Stimulated activated CD4-positive, alpha-beta T cell treated with anti-CD3 and anti-CD28 coated beads, Interleukin-12 subunit alpha, Interleukin-12 subunit beta, amount 100 ng/mL, for 24 hours (primary cell): Measurements from ENCODE around the gene ABR.
"Not testable (repeated sequence)": the region's sequence is repeated elsewhere in the genome, so short reads cannot be mapped to it uniquely, and the experiment has no call there.

ENCODE experiments used
- DNase-seq, 2 experiments: peaks; one replicate each; pipeline ENCODE4 v3.0.0-alpha.2; 2020; ENCODE audit warnings: low read depth in 2 of 2

Gene ABR

DNA sequence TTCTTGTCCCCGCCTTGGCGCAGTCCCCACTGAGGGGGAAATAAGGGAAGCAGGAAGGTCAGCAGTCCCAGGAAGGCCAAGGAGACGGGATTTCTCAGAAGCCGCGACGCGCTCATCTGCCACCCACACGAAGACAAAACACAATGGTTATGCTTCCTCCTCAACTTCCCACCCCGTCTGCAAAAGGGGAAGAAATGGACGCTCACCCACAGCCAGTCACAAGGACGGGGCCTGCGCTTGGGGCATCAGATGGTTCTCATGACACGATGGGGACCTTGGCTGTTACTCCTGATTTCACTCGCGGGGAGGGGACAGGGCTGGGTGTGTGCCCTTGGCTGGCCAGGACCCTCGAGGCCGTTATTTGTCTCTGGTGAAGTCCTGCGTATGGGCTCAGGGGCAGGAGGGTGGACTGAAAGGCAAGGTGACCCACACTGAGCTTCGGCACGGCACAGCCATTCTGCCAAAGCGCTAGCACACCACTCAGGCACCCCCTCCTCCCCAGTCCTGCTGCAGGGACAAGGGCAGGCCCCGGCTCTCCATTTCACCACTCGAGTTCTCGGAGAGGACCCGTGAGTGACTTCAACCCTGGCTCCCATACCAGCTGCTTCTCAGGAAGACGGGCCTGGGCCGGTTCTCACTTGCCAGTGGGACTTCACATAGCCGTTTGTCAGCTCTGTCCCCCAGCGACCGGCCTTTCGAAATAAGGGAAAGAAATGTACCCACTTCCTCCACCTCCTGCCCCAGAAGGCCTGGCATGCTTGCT lies 84.5 kb downstream of the ABR start:
- DNase-seq = no peak

DNA sequence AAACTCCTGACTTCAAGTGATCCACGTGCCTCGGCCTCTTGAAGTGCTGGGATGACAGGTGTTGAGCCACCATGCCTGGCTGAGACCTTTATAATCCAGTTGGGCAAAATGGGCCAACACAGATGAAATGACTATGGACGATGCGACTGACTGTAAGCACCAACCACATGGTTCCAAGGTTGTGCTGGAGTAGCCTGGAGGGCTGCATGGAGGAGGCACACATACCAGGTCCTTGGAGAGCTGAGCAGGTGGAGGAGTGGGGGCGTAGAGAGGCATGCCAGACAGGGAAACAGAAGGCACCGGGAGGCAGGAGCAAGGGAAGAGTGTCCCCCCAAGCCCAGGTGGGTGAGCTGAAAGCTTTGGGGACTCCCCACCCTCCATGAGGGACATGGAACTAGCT lies 85.2 kb downstream of the ABR start:
- DNase-seq = no peak

DNA sequence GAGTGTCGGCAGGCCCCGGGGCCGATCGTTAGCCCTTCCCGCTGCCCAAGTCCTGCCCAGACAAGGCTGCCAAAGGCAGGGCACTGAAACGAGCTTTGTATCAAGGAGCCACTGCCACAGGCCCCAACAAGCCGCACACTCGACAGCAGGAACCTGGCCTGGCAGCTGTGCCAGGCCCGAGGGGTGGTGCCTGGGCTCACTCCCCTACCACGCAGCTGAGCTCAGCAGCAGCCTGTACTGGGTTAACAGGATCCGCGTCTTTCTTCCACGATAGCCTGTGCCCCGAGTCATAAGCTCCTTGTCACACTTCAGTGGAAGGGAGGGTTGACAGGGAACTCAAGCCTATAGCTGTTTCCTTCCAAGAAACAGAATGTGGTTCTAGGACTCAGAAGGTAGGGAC lies 87.9 kb downstream of the ABR start:
- DNase-seq = no peak

DNA sequence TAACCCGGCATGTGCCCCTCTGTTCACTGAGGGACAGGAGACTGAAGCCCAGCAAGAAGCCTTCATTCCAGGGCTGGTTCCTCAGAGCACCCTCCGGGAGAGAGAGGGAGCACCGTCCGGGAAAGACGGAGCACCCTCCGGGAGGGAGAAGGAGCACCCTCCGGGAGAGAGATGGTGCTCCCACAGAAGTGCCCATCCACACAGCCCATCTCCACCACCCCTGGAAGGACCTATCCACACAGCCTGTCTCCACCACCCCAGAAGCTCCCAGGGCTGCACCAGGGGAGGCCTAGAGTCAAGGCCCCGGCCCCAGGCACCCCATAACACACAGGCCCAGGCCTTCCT lies 88.6 kb downstream of the ABR start:
- DNase-seq = no peak

DNA sequence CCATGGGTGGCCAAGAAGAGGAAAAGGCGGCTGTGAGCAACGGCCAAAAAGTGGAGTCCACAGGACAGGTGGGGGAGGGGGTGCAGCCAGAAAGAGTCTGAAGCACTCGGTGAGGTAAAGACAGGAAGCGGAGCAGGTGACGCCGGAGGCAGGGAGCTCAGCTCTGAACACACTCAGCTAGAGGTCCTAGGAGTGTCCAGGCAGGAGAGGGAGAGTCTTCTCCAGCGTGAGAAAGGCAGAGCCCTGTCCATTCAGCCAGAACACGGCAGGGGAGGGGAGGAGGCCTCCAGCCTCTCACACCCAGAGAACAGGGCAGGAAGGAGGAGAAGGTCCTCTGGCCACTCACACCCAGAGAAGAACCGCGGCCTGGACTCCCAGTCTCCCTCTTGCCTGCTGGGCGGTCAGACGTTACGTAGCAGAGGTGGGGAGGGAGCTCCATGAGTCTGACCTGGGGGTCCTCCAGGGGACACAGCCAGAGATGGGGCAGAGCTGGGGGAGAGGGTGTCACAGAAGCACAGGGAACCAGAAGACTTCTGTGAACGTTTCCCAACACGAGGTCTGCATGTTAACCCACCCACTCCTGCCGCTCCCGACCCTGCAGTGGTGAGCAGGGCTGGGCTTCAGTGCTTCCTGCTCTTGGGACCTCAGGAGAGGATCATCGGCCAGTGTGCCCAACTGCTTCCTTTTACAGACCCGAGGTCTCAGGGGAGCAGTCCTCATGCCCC lies 89.2 kb downstream of the ABR start:
- DNase-seq = no peak

DNA sequence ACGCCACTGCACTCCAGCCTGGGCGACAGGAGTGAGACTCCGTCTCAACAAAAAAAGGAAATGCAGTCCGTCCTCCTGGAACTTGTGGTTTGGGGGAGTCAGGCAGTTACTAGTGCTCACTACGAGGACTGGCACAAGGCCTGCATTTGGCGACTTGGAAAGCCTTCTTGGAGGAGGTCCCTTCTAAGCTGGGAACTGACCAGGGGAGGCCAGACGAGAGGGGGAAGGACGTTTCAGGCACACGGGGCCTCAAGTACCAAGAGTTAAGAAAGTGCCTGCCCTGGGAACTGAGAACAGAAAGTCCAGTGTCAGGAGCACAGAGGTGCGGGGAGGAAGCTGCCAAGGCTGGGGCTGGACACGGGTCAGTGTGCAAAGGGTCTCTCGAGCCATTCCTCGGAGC lies 89.9 kb downstream of the ABR start:
- no peak for DNase-seq

DNA sequence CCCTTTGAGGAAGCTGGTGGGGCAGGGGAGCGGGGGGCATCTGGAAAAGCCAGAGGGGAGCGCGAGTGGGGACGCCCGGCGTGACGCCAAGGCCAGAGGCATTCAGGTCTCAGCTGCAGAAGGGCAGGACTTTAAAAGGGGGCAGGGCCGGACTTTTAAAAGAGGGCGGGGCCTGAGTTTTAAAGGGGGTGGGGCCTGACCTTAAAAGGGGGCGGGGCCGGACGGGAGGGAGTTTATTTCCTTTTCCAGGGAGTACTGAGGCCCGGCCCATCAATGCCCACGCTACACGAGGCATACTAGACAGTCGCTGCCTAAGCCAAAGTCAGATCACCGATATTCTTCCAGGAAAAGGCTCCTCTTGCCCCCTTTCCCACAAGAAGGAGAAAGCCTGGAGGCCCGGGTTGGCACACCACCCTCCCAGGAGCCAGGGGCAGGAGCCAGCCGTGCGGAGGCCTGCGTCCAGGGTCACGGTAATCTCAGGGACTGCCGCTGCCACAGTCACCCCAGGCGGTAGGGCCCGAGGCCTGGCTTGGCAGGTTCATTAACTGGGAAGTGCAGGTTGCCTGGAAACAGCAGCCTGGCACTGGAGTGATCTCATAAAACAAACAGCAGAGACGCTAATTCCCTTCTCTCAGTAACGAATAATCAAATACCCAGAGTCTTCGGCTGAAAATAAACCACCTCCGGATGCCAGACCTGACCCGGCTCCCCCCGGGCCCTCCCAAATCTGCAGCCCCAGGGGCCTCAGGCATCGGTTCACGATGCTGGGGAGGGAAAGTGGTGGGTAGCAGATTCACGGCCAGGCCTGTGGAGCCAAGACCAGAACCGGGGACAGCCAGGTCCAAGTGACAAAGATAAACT lies 92.2 kb downstream of the ABR start:
- no peak for DNase-seq

DNA sequence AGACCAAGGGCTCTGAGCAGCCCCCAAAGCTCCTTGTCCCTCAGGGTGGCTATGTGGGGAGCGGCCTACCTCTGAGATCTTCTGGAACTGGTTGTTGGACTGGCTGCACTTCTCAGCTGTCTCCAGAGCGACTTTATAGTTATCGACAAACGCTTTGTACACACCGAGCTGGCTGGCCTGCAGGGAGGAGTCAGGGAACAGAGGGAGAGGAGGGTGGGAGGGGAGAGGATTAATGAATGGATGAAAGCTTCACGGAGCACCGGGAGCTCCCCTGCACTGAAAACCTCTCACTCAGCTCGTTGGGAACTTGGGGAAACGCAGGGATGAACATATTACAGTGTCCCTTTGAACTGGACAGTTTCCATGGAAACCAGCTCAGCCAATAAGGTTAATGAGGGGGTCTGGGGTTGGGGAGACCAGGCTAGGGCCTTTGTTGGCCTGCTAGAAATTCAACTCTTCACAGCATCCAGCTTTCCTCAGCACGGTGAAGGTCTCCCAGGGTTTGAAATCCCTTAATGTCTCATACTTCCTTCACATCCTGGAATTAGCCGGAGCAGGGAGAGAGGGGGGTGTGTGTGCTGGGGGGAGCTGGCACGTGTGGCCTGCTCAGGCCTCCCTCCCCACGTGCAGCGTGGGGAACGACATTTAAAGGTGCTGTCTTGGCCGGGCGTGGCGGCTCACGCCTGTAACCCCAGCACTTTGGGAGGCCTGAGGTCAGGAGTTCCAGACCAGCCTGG lies 96.2 kb downstream of the ABR start:
- DNase-seq = no peak

DNA sequence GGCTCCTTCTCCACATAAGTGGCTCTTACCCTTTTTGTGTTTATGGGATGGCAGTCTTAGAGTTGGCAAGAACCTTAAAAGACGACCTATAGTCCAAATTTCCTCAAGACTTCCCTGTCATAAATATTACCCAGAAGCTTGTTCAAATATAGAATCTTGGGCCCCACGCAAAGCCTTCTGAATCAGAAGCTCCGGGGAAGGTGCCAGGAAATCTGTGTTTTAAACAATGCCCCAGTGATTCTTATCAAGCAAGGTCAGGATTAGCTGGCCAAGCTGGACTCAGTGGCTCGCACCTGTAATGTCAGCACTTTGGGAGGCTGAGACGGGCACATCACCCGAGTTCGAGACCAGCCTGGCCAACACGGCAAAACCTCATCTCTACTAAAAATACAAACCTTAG lies 97.2 kb downstream of the ABR start:
- no peak for DNase-seq

DNA sequence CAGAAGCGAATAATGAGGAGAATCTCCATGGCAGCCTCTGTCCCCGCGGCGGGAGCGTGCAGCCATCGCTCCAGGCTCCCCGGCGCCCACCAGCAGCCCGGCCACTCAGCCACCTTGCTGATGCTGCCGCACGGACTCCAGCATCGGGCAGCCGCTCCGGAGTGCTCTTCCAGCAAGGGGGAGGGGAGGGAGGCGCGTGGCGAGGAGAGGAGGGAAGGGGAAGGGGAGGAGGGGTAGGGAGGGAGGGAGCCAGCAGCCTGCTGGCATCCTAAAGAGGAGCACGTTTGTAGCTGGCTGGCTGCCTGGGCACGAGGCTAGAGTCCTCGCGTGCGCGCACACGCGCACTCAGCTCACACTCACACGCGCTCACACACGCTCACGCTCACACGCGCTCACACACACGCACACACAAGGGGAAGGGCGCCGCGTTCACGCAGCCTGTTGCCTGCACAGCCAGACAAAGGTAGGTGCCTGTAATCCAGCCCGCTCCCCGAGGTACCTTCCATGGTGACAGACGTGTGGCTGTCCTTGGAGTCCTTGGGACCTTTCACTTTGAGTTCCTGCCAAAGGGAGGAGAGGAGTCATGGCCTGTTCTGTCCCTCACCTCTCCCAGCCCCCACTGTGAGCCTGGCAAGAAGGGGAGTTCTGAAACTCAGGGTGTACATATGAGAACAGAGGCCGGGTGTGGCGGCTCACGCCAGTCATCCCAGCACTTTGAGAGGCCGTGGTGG lies 100.8 kb downstream of the ABR start:
- DNase-seq = no peak

DNA sequence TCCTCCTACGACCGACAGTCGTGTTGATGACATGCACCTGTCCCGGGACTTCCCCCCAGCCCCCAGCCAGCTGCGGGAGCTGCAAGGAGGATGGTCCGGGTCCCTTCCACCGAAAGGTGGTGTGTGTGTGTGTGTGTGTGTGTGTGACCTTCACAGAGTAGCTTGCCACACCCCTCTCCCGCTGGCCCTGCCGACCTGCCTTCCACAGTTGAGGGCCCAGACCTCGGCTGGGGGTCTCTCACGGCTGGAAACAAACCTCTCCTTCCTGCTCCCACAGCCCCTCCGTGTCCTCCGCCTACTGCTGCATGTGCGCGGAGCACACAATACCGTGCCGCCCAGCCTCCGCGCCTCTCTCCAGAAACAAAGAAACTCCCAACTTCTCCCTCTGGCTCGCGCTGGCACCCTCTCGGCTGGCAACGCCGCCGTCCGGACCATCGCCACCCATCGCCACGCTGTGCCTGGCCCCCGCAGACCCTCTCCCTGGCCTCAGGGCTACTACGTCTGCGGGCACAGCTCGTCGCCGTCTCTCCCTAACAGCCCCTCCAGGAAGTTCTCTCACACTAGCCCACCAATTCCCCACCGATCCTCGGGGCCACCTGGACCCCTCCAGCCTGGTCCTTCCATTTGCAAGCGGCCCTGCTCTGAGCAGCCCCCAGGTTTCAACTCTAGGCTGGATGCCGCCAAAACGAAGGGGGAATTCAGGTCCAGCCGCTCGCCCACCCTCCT lies 101.6 kb downstream of the ABR start:
- DNase-seq = no peak

DNA sequence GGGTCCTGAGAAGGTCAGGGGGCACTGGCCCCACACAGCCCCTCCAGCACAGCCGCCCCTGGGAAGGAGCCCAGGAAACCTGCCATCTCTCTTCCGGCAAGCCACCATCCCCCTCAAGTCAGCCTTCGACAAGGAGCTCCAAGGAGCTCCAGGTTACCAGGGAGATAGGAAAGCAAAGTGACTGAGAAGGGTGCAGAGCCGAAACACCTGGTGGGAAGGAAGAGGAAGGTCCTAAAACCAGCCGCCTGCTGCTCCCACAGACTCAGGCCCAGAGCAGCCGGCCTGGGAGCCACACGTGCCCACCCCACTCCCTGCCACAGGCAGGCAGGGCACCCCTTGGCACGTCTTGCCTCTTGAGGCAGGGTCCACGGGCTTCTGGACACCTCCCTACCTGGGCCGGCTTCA lies 102.2 kb downstream of the ABR start:
- DNase-seq = no peak

DNA sequence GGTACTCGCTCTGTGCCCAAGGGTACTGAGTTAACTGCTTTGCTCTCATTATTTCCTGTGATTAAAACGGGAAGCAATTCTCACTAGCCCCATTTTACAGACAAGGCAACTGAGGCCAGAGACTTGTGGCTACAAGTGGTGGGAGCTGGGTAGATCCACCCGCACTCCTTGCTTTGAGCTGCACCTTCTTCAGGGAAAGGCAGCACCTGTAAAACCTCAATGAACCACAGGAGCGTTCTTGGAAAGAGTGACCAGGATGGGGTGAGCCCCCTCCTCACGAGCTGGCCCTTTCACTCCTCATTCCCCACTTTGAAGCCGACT lies 102.8 kb downstream of the ABR start:
- no peak for DNase-seq

DNA sequence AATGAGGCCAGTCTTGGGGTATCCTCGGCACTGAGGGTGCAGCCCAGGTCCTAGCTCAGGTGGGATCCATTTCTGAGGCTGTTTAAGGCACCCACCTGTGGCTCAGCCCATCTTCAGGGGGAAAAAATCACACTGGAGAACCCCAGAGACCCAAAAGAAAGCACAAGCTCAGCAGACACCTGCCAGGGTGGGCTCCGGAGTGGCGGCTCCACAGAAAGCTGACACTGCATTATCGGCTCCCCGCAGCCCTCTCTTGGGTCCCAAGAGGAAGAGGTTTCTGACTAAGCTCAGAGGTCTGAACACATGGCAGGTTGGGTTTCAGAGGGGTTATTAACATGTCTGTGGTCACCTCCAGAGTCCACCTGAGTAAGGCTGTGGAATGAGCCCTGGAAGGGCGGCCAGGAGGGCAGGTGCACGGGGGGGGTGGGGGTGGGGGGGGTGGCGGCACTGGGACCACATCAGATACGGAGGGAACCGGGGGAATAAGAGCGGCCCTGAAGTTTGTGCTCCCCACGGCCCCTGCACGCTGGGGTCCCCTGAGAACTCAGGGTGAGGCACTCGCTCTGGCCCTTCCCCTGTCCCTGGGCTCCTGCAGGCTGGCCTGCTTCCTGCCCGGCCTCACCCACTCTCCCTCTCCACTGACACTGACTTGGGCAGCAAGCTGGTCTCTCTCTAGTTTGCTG lies 103.3 kb downstream of the ABR start:
- DNase-seq = no peak

DNA sequence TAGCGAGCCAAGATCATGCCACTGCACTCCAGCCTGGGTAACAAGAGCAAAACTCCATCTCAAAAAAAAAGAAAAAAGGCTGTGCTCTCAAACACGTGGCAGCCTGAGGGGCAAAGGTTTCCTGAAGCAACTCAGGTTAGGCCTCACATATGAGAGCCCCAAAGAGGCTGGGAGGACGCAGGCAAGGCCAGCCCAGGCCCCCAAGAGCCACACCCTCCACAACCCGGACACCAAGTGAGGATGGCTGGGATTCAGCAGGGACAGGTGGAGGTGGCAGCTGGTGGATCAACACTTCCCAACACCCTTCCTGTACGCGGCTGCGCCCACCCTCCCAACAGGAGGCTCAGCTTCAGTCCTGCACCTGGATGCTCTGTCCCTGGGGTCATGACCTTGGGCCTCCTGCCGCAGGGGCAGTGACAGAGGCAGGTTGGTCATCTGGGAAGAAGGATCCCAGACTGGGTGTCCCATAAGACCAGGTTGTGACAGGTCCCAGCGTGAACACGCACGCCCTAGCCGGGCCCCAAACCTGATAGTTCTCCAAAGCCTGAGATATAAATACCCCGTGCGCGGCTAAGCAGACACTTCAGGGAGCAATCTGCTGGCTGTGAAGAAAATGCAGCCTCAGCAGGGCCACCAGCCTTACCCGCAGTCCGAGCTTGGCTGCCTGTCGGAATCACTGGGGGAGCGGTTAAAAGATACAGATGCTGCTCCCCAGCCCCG lies 104.7 kb downstream of the ABR start:
- no peak for DNase-seq

DNA sequence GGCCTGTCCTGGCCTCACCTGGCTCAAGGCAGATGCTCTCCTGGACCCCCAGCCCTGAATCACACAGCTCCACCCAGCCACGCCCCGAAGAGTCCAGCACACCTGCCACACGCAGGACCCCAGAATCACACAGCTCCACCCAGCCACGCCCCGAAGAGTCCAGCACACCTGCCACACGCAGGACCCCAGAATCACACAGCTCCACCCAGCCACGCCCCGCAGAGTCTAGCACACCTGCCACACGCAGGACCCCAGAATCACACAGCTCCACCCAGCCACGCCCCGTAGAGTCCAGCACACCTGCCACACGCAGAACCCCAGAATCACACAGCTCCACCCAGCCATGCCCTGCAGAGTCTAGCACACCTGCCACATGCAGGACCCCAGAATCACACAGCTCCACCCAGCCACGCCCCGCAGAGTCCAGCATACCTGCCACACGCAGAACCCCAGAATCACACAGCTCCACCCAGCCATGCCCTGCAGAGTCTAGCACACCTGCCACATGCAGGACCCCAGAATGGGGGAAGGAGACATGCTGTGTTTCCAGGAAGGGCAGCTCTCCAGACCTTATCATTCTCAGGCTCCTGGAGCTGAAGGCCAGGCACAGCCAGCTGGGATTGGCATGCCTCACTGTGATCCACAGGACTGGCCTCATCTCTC lies 105.7 kb downstream of the ABR start:
- not testable (repeated sequence) for DNase-seq

DNA sequence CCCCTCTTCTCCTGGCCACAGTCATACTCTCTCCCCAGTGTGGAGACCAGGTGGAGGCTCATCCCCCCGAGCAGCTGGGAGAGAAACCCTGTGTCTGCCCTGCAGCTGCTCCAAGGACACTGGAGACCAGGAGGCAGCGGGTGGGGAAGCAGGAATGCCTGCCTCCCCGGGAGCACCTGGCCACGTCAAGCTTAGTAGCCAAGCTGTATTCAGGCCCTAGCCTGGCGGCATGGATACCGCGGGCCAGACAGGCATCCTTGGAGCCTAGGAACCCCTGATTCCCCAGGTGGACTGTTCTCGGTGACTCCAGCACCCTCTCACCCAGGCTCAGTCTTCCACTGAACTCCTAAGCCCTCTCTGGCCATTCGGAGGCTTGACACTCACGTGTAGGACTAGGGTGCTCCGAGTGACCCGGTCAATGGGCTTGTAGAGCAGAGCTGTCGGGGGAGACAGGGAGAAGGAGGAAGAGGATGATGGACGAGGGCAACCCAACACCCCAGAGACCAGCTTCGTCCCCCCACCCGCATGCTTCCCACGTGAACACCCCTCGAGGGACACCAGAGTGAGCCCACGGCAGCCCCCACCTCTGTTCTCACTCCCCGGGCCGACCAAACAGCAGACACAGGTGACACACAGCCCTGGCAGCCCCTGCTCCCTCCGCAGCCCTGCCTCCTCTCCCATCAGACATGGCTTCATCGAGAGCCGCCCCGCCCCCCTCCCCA lies 106.4 kb downstream of the ABR start:
- DNase-seq = no peak

DNA sequence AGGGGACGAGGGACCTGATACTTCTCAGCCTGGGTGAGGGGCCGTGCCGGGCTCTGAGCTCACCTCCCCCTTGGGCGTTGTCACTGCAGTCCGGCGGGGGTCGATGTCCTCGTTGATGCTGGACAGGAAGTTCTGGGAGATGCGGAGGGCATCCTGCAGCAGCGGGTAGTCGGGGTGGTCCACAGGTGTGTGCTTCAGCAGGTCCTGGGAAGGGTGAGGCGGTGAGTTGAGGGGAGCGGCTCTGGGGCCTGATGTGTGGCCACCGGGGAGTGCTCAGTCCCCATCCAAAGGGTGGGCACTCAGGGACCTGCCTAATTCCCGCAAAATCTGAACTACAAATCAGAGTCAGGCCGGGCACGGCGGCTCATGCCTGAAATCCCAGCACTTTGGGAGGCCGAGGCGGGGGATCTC lies 107.2 kb downstream of the ABR start:
- DNase-seq = no peak
